PC-3 (cell line): ENCODE data around the gene C15orf62. TPM values are rescaled to one million over a fixed set of nuclear protein-coding genes. Genes with fewer than 3 reads are reported as not detected.

Source experiments
- ATAC-seq: fragments of 200-7000 bp; cut with Tn5 transposase; 2 replicates; pipeline ENCODE4 v1.9.1; 2020; ENCODE audit warnings: mild to moderate bottlenecking, moderate library complexity
- BruUV-seq: library from RNA; stranded (reverse); fragments of 400-500 nt; replicated peaks from 2 replicates; lab custom pipeline; 2021; lab: Mats Ljungman, UMichigan
- CTCF ChIA-PET: fragments of 300-600 bp; sonication (Branson Sonifier 250); formaldehyde crosslinking; loops from one replicate; lab custom pipeline; 2022; ENCODE audit warnings: antibody characterized with exemption; lab: Charles Lee
- POLR2A ChIA-PET: fragments of 300-600 bp; sonication (Branson Sonifier 250); formaldehyde crosslinking; loops from one replicate; lab custom pipeline; 2022; ENCODE audit warnings: antibody characterized with exemption; ENCODE audit not compliant: unreplicated experiment; lab: Charles Lee
- DNase-seq: peaks from one replicate; pipeline ENCODE4 v3.0.0-alpha.2; 2015
- H2AFZ ChIP-seq: fragments of 300-600 bp; sonication (generic); 2 replicates; pipeline ENCODE4 v1.6.0; 2016; ENCODE audit warnings: antibody characterized with exemption, low read length
- H3F3A ChIP-seq: fragments of 300-600 bp; sonication (generic); one replicate; pipeline ENCODE4 v1.6.0; 2017; ENCODE audit warnings: antibody characterized with exemption, low read length, control low read depth, mild to moderate bottlenecking; ENCODE audit not compliant: unreplicated experiment
- H3K27ac ChIP-seq: fragments of 300-600 bp; sonication (generic); 2 replicates; pipeline ENCODE4 v1.5.1; 2016; ENCODE audit warnings: mild to moderate bottlenecking, low read length
- H3K27me3 ChIP-seq: fragments of 300-600 bp; sonication (generic); 2 replicates; pipeline ENCODE4 v1.6.1; 2016; ENCODE audit warnings: low read length, mixed read lengths
- H3K36me3 ChIP-seq: fragments of 300-600 bp; sonication (generic); 2 replicates; pipeline ENCODE4 v1.6.1; 2016; ENCODE audit warnings: low read depth, mixed run types, low read length, mixed read lengths
- H3K4me1 ChIP-seq: fragments of 300-600 bp; sonication (generic); 2 replicates; pipeline ENCODE4 v1.5.1; 2016; ENCODE audit warnings: low read length; ENCODE audit not compliant: insufficient read depth
- H3K4me2 ChIP-seq: fragments of 300-600 bp; sonication (generic); 2 replicates; pipeline ENCODE4 v1.6.0; 2016; ENCODE audit warnings: low read length
- H3K4me3 ChIP-seq: fragments of 300-600 bp; sonication (generic); 2 replicates; pipeline ENCODE4 v1.5.1; 2016; ENCODE audit warnings: mild to moderate bottlenecking, low read length, mixed read lengths
- H3K79me2 ChIP-seq: fragments of 300-600 bp; sonication (generic); 2 replicates; pipeline ENCODE4 v1.6.1; 2017; ENCODE audit warnings: low read length, mixed read lengths
- H3K9ac ChIP-seq: fragments of 300-600 bp; sonication (generic); 2 replicates; pipeline ENCODE4 v1.6.0; 2016; ENCODE audit warnings: mild to moderate bottlenecking, low read length
- H3K9me2 ChIP-seq: fragments of 300-600 bp; sonication (generic); replicated peaks from 2 replicates; pipeline ENCODE4 v1.6.1; 2016; ENCODE audit warnings: mixed run types, low read length, mixed read lengths
- H3K9me3 ChIP-seq: fragments of 300-600 bp; sonication (generic); 2 replicates; pipeline ENCODE4 v1.6.1; 2016; ENCODE audit warnings: low read length, mixed read lengths
- H4K20me1 ChIP-seq: fragments of 300-600 bp; sonication (generic); 2 replicates; pipeline ENCODE4 v1.6.1; 2016; ENCODE audit warnings: low read length, mixed read lengths
- CTCF ChIP-seq: fragments of 300-600 bp; sonication (generic); conservative IDR thresholded peaks from 2 replicates; pipeline ENCODE4 v1.5.1; 2017; ENCODE audit warnings: antibody characterized with exemption, low read depth, mild to moderate bottlenecking, low read length
- EZH2 ChIP-seq: fragments of 300-600 bp; sonication (generic); IDR thresholded peaks from one replicate; pipeline ENCODE4 v1.6.1; 2017; ENCODE audit warnings: antibody characterized with exemption, mild to moderate bottlenecking, low read length; ENCODE audit not compliant: unreplicated experiment
- EZH2phosphoT487 ChIP-seq: fragments of 300-600 bp; sonication (generic); IDR thresholded peaks from 2 replicates; pipeline ENCODE4 v1.6.1; 2018; ENCODE audit warnings: mild to moderate bottlenecking, antibody characterized with exemption, low read length, borderline replicate concordance
- intact Hi-C: fragments of 100-400 bp; cut with micrococcal nuclease; formaldehyde crosslinking; loops from 2 replicates; pipeline ENCODE4 v1.9.0; 2023
- total RNA-seq: library from RNA; depleted of rRNA; stranded (reverse); fragments of >200 nt; gene quantifications from 2 replicates; pipeline ENCODE4 v1.2.3, GENCODE V29; 2014

The C15orf62 gene
- total RNA-seq, 1 experiment from 2014 or later, result 1.5 TPM

- Histone ChIP-seq H3K27me3 (no peaks in the 10 kb centered on the region), H3F3A (peaks cover under 1% of the 10 kb centered on the region), H3K4me2 (no peak overlapping the region), H4K20me1 (no peaks in the 10 kb centered on the region), H3K4me1 (peaks cover 3% of the 10 kb centered on the region), H2AFZ (no peak overlapping the region), H3K27ac (no peak overlapping the region), H3K9ac (no peak overlapping the region), H3K4me3 (no peak overlapping the region), H3K36me3 (peaks cover 29% of the 10 kb centered on the region), H3K9me2 (no peaks in the 10 kb centered on the region), H3K79me2 (no peaks in the 10 kb centered on the region), H3K9me3 (no peaks in the 10 kb centered on the region)
- ChIA-PET CTCF (no interaction called here), POLR2A (no interaction called here)
- no TSS peak for BruUV-seq
- ATAC-seq (no peak), DNase-seq (no peak)
- no peak for TF ChIP-seq EZH2phosphoT487
- no peak for TF ChIP-seq CTCF
- TF ChIP-seq EZH2, result no peak
- intact Hi-C loops, result loop anchor here (2.0 kb wide), 1 partner anchor 24 kb away; no protein-coding TSS in a partner anchor
These were observed 38.7 kb upstream of the C15orf62 start for GRCh38 chr15:40731034-40731433.

- Histone ChIP-seq H3K9me2 (no peaks in the 10 kb centered on the region), H3K79me2 (no peaks in the 10 kb centered on the region), H3K4me1 (peaks cover 18% of the 10 kb centered on the region), H3K4me3 (no peak overlapping the region), H3K4me2 (peak overlapping the region; percentile 43), H3K27ac (peak overlapping the region; percentile 60), H3K9me3 (no peaks in the 10 kb centered on the region), H3K36me3 (peaks cover 46% of the 10 kb centered on the region), H3K27me3 (no peaks in the 10 kb centered on the region), H4K20me1 (no peaks in the 10 kb centered on the region), H3K9ac (no peak overlapping the region), H2AFZ (no peak overlapping the region), H3F3A (peaks cover 6% of the 10 kb centered on the region)
- intact Hi-C loops, result no loop called here
- DNase-seq (peak; percentile 52), ATAC-seq (peak; percentile 68)
- ChIA-PET CTCF (interaction anchor here (0.7 to 1.6 kb wide), 2 partner anchors 122 to 158 kb away, joined by 3 to 5 read pairs; partner anchors contain the start of gene VPS18), POLR2A (no interaction called here)
- no peak for TF ChIP-seq EZH2
- TF ChIP-seq CTCF, result no peak
- TF ChIP-seq EZH2phosphoT487, result no peak
- no TSS peak for BruUV-seq
These were observed 33.2 kb upstream of the C15orf62 start for GRCh38 chr15:40736575-40736974.

GRCh38 chr15:40737048-40737447, 32.7 kb upstream of the C15orf62 start:
- peak; percentile 28 for DNase-seq
- intact Hi-C loops, result no loop called here
- Histone ChIP-seq H3K4me1 (peaks cover 18% of the 10 kb centered on the region), H3F3A (peaks cover 6% of the 10 kb centered on the region), H3K9ac (no peak overlapping the region), H3K36me3 (peaks cover 42% of the 10 kb centered on the region), H4K20me1 (no peaks in the 10 kb centered on the region), H3K27ac (peak overlapping the region; percentile 60), H3K27me3 (no peaks in the 10 kb centered on the region), H3K4me3 (no peak overlapping the region), H3K4me2 (peak overlapping the region; percentile 43), H2AFZ (no peak overlapping the region), H3K9me3 (no peaks in the 10 kb centered on the region), H3K9me2 (no peaks in the 10 kb centered on the region), H3K79me2 (no peaks in the 10 kb centered on the region)
- no TSS peak for BruUV-seq
- ATAC-seq, result peak; percentile 86
- ChIA-PET CTCF (interaction anchor here (0.7 to 1.6 kb wide), 3 partner anchors 121 to 166 kb away, joined by 3 to 5 read pairs (median 3); partner anchors contain the start of gene VPS18), POLR2A (no interaction called here)
- TF ChIP-seq EZH2phosphoT487 (no peak), EZH2 (no peak), CTCF (no peak)
